IMR-90 (cell line): ENCODE results near the gene LRP6.
"Not testable (repeated sequence)": the region's sequence is repeated elsewhere in the genome, so short reads cannot be mapped to it uniquely, and the experiment has no call there.

Experiments used
- BHLHE40 ChIP-seq: fragments of 150-350 bp; IDR thresholded peaks from 2 replicates; pipeline ENCODE4 v1.6.1; 2016; ENCODE audit warnings: mild to moderate bottlenecking, low read depth, low read length
- CEBPB ChIP-seq: IDR thresholded peaks from 2 replicates; pipeline ENCODE4 v1.6.1; 2012; ENCODE audit warnings: low read depth, low read length, improper control_type of control experiment
- CTCF ChIP-seq: conservative IDR thresholded peaks from 2 replicates; pipeline ENCODE4 v1.5.1; 2012; ENCODE audit warnings: mild to moderate bottlenecking, low read depth, low read length, improper control_type of control experiment
- ELK1 ChIP-seq: fragments of 150-350 bp; IDR thresholded peaks from 2 replicates; pipeline ENCODE4 v1.6.1; 2016; ENCODE audit warnings: low read depth, mild to moderate bottlenecking, low read length, moderate library complexity, borderline replicate concordance
- MAFK ChIP-seq: IDR thresholded peaks from 2 replicates; pipeline ENCODE4 v1.6.1; 2012; ENCODE audit warnings: low read depth, low read length, improper control_type of control experiment
- MXI1 ChIP-seq: IDR thresholded peaks from 2 replicates; pipeline ENCODE4 v1.6.1; 2012; ENCODE audit warnings: low read depth, mild to moderate bottlenecking, low read length, moderate library complexity, borderline replicate concordance
- NFE2L2 ChIP-seq: fragments of 150-350 bp; IDR thresholded peaks from 2 replicates; pipeline ENCODE4 v1.6.1; 2016; ENCODE audit warnings: low read depth, mild to moderate bottlenecking, low read length
- POLR2A ChIP-seq: IDR thresholded peaks from 2 replicates; pipeline ENCODE4 v1.6.1; 2012; ENCODE audit warnings: mild to moderate bottlenecking, low read depth, low read length
- RAD21 ChIP-seq: IDR thresholded peaks from 2 replicates; pipeline ENCODE4 v1.6.1; 2012; ENCODE audit warnings: low read length, improper control_type of control experiment
- RCOR1 ChIP-seq: IDR thresholded peaks from 2 replicates; pipeline ENCODE4 v1.6.1; 2012; ENCODE audit warnings: mild to moderate bottlenecking, low read length, improper control_type of control experiment; ENCODE audit not compliant: insufficient replicate concordance
- SMC3 ChIP-seq: fragments of 150-350 bp; IDR thresholded peaks from 2 replicates; pipeline ENCODE4 v1.6.1; 2016; ENCODE audit warnings: low read depth, mild to moderate bottlenecking, antibody characterized with exemption, low read length, moderate library complexity
- USF2 ChIP-seq: fragments of 150-350 bp; IDR thresholded peaks from 2 replicates; pipeline ENCODE4 v1.6.1; 2017; ENCODE audit warnings: mild to moderate bottlenecking, antibody characterized with exemption, low read length, low read depth

- TF ChIP-seq CEBPB, POLR2A, ELK1, CTCF, RCOR1, SMC3, NFE2L2, BHLHE40, RAD21, USF2, MAFK, MXI1: not testable (repeated sequence)
These were observed 122.3 kb downstream of the LRP6 start for GRCh38 chr12:12144531-12144930.
